Lower leg skin (tissue), 3 donors: Measurements from ENCODE around the gene VAMP5.

Source experiments
- CTCF ChIP-seq, 3 donors: fragments of 450-650 bp; IDR thresholded peaks; one replicate each; pipeline ENCODE4 v1.5.1; 2016; ENCODE audit warnings: antibody characterized with exemption in 3 of 3, mild to moderate bottlenecking in 3 of 3, moderate library complexity in 2 of 3
- POLR2A ChIP-seq, 2 donors: fragments of 450-650 bp; IDR thresholded peaks; one replicate each; pipeline ENCODE4 v1.6.1; 2016 to 2017; ENCODE audit warnings: antibody characterized with exemption in 2 of 2, mild to moderate bottlenecking in 1 of 2, moderate library complexity in 1 of 2

GRCh38 chr2:85564144-85564563 is 20.1 kb upstream of the VAMP5 start:
- TF ChIP-seq CTCF (IDR thresholded peaks at IDR 0.05), result no peak
- no peak for TF ChIP-seq POLR2A (IDR thresholded peaks at IDR 0.05)
